ENCODE data around the gene APC. TPM values are rescaled to one million over a fixed set of nuclear protein-coding genes. Genes with fewer than 3 reads are reported as not detected.

APC gene
- total and polyA plus RNA-seq, 2 donors: 6.4 to 25.5 TPM

GRCh38 chr5:112787896-112788295, 50.2 kb downstream of the APC start:
- H3K4me3 ChIP-seq (ENCODE audit: low read length in 2 of 2): no peak overlapping the region
- no peaks in the 10 kb centered on the region for H3K27me3 ChIP-seq (ENCODE audit: control insufficient read depth in 2 of 2, insufficient read depth in 1 of 2, low read length in 1 of 2)
- peaks cover 0 to 14% of the 10 kb centered on the region in 2 donors for H3K36me3 ChIP-seq (ENCODE audit: control insufficient read depth in 2 of 2, insufficient read depth in 2 of 2, low read length in 1 of 2)
- no peaks in the 10 kb centered on the region for H3K4me1 ChIP-seq (ENCODE audit: control insufficient read depth in 2 of 2, insufficient read depth in 2 of 2, low read length in 2 of 2)
- WGBS: over 99% methylated on average over 3 of the region's 3 CpGs
- DNase-seq (ENCODE audit: low read depth in 6 of 9, low spot score in 9 of 9): no peak
- H3K27ac ChIP-seq (ENCODE audit: low read depth in 1 of 2, low read length in 1 of 2): no peak overlapping the region
- H3K9me3 ChIP-seq (ENCODE audit: control insufficient read depth in 2 of 2, insufficient read depth in 1 of 2, low read length in 1 of 2): no peaks in the 10 kb centered on the region

GRCh38 chr5:112793201-112793600, 55.5 kb downstream of the APC start:
- WGBS: 100% methylated on average over 2 of the region's 2 CpGs
- Histone ChIP-seq H3K4me1 (ENCODE audit: control insufficient read depth in 2 of 2, insufficient read depth in 2 of 2, low read length in 2 of 2) (no peaks in the 10 kb centered on the region), H3K27me3 (ENCODE audit: control insufficient read depth in 2 of 2, insufficient read depth in 1 of 2, low read length in 1 of 2) (no peaks in the 10 kb centered on the region), H3K4me3 (ENCODE audit: low read length in 2 of 2) (no peak overlapping the region), H3K27ac (ENCODE audit: low read depth in 1 of 2, low read length in 1 of 2) (no peak overlapping the region), H3K9me3 (ENCODE audit: control insufficient read depth in 2 of 2, insufficient read depth in 1 of 2, low read length in 1 of 2) (no peaks in the 10 kb centered on the region), H3K36me3 (ENCODE audit: control insufficient read depth in 2 of 2, insufficient read depth in 2 of 2, low read length in 1 of 2) (peaks cover 9 to 32% of the 10 kb centered on the region in 2 donors)
- no peak for DNase-seq (ENCODE audit: low read depth in 6 of 9, low spot score in 9 of 9)

GRCh38 chr5:112794410-112794809, 56.7 kb downstream of the APC start:
- Histone ChIP-seq H3K27me3 (ENCODE audit: control insufficient read depth in 2 of 2, insufficient read depth in 1 of 2, low read length in 1 of 2) (no peaks in the 10 kb centered on the region), H3K4me1 (ENCODE audit: control insufficient read depth in 2 of 2, insufficient read depth in 2 of 2, low read length in 2 of 2) (no peaks in the 10 kb centered on the region), H3K9me3 (ENCODE audit: control insufficient read depth in 2 of 2, insufficient read depth in 1 of 2, low read length in 1 of 2) (no peaks in the 10 kb centered on the region), H3K36me3 (ENCODE audit: control insufficient read depth in 2 of 2, insufficient read depth in 2 of 2, low read length in 1 of 2) (peaks cover 9 to 32% of the 10 kb centered on the region in 2 donors), H3K4me3 (ENCODE audit: low read length in 2 of 2) (no peak overlapping the region), H3K27ac (ENCODE audit: low read depth in 1 of 2, low read length in 1 of 2) (no peak overlapping the region)
- WGBS: 97% methylated on average over 4 of the region's 4 CpGs
- no peak for DNase-seq (ENCODE audit: low read depth in 6 of 9, low spot score in 9 of 9)

GRCh38 chr5:112795342-112795741, 57.7 kb downstream of the APC start:
- Histone ChIP-seq H3K36me3 (ENCODE audit: control insufficient read depth in 2 of 2, insufficient read depth in 2 of 2, low read length in 1 of 2) (peaks cover 9 to 26% of the 10 kb centered on the region in 2 donors), H3K27ac (ENCODE audit: low read depth in 1 of 2, low read length in 1 of 2) (no peak overlapping the region)

DNA sequence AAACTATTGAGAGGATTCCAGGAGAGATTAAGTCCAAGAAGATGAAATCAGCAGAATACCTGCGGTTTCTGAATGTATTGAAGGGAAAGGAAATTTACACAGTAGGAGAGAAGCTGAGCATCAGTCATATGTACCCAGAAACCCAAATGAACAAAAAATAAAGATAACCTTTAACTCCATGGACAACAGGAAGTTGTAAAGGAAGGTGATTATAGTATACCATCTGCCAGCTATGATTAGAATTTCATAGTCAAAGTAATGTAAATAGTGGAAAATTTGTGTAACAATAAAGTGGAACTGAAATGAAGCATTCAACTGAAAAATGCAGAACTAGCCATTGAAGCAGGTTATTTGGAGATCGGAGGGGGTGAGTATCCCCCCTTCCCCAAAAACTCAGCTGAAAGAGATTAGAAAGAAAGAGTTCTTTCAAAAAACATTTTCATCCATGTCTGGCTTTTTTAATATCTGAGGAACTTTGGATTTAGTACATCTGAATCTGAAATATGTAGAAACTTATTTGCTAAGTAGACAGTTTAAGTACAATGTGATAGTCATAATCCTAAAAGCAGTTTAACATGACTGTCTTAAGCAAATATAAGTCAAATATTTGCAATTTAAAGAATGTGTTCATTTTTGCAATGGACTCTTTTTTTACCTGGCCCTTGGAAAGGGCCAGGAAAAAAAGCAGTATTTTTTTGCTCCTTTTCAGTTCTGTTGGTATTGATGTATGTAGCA, 58.4 kb downstream of the APC start:
- Histone ChIP-seq H3K9me3 (ENCODE audit: control insufficient read depth in 2 of 2, insufficient read depth in 1 of 2, low read length in 1 of 2) (no peaks in the 10 kb centered on the region), H3K4me1 (ENCODE audit: control insufficient read depth in 2 of 2, insufficient read depth in 2 of 2, low read length in 2 of 2) (no peaks in the 10 kb centered on the region), H3K4me3 (ENCODE audit: low read length in 2 of 2) (no peak overlapping the region), H3K27me3 (ENCODE audit: control insufficient read depth in 2 of 2, insufficient read depth in 1 of 2, low read length in 1 of 2) (no peaks in the 10 kb centered on the region), H3K36me3 (ENCODE audit: control insufficient read depth in 2 of 2, insufficient read depth in 2 of 2, low read length in 1 of 2) (peaks cover 13 to 30% of the 10 kb centered on the region in 2 donors), H3K27ac (ENCODE audit: low read depth in 1 of 2, low read length in 1 of 2) (no peak overlapping the region)
- 94% methylated on average over 2 of the region's 2 CpGs for WGBS
- DNase-seq (ENCODE audit: low read depth in 6 of 9, low spot score in 9 of 9): no peak

More at GRCh38 chr5:112795342-112795741, 57.7 kb downstream of the APC start:
- Histone ChIP-seq H3K9me3 (ENCODE audit: control insufficient read depth in 2 of 2, insufficient read depth in 1 of 2, low read length in 1 of 2) (no peaks in the 10 kb centered on the region), H3K4me3 (ENCODE audit: low read length in 2 of 2) (no peak overlapping the region), H3K4me1 (ENCODE audit: control insufficient read depth in 2 of 2, insufficient read depth in 2 of 2, low read length in 2 of 2) (no peaks in the 10 kb centered on the region), H3K27me3 (ENCODE audit: control insufficient read depth in 2 of 2, insufficient read depth in 1 of 2, low read length in 1 of 2) (no peaks in the 10 kb centered on the region)
- no peak for DNase-seq (ENCODE audit: low read depth in 6 of 9, low spot score in 9 of 9)
- 95% methylated on average over 3 of the region's 3 CpGs for WGBS

DNA sequence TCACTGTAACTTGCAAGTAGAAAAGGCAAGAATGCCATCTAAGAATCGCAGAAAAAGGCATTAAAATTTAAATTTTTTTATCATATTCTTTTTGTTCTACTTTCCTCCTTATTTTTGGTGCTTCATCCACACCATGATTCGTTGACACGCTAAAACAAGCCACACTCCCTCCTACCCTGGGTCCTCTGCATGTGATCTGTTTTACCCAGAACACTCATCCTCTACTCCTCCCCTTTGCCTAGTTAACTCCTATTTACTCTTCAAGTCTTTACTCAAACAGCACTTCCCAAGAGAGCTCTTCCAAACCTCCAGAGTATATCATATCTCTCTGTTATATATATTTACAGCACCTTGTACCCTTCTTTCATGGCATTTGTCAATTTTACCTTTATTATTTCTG, 62.0 kb downstream of the APC start:
- no peaks in the 10 kb centered on the region for H3K4me1 ChIP-seq (ENCODE audit: control insufficient read depth in 2 of 2, insufficient read depth in 2 of 2, low read length in 2 of 2)
- H3K27me3 ChIP-seq (ENCODE audit: control insufficient read depth in 2 of 2, insufficient read depth in 1 of 2, low read length in 1 of 2): no peaks in the 10 kb centered on the region
- no peak overlapping the region for H3K4me3 ChIP-seq (ENCODE audit: low read length in 2 of 2)
- H3K36me3 ChIP-seq (ENCODE audit: control insufficient read depth in 2 of 2, insufficient read depth in 2 of 2, low read length in 1 of 2): peaks cover 7 to 14% of the 10 kb centered on the region in 2 donors
- no peaks in the 10 kb centered on the region for H3K9me3 ChIP-seq (ENCODE audit: control insufficient read depth in 2 of 2, insufficient read depth in 1 of 2, low read length in 1 of 2)
- DNase-seq (ENCODE audit: low read depth in 6 of 9, low spot score in 9 of 9): no peak
- no peak overlapping the region for H3K27ac ChIP-seq (ENCODE audit: low read depth in 1 of 2, low read length in 1 of 2)
- 94% methylated on average over 3 of the region's 3 CpGs for WGBS

- Histone ChIP-seq H3K4me3 (ENCODE audit: low read length in 2 of 2) (no peak overlapping the region), H3K4me1 (ENCODE audit: control insufficient read depth in 2 of 2, insufficient read depth in 2 of 2, low read length in 2 of 2) (no peaks in the 10 kb centered on the region), H3K27ac (ENCODE audit: low read depth in 1 of 2, low read length in 1 of 2) (no peak overlapping the region), H3K27me3 (ENCODE audit: control insufficient read depth in 2 of 2, insufficient read depth in 1 of 2, low read length in 1 of 2) (no peaks in the 10 kb centered on the region), H3K36me3 (ENCODE audit: control insufficient read depth in 2 of 2, insufficient read depth in 2 of 2, low read length in 1 of 2) (peaks cover 5 to 17% of the 10 kb centered on the region in 2 donors), H3K9me3 (ENCODE audit: control insufficient read depth in 2 of 2, insufficient read depth in 1 of 2, low read length in 1 of 2) (no peaks in the 10 kb centered on the region)
- WGBS: 98% methylated on average over 6 of the region's 6 CpGs
- DNase-seq (ENCODE audit: low read depth in 6 of 9, low spot score in 9 of 9): no peak
Measured at GRCh38 chr5:112800891-112801290, 63.2 kb downstream of the APC start.

DNA sequence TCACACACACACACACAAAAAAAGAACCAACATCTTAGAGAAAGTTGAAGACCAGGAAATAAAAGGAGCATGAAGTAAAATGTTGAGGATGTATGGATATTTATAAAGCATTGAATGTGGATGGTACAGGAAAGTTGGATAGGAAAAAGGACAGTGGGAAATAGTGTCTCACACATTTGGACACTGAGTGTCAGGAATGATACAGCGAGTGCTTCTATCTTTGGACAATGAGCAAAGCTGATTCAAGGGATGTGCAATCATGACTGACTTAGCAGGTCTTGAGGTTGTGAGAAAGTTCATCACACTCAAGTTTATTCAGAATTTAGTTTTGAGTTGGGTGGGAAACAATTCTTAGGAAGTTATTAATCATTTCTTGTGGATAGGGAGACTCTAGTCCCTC, 73.3 kb downstream of the APC start:
- 99% methylated on average over 1 of the region's 1 CpG for WGBS
- Histone ChIP-seq H3K27ac (ENCODE audit: low read depth in 1 of 2, low read length in 1 of 2) (no peak overlapping the region), H3K36me3 (ENCODE audit: control insufficient read depth in 2 of 2, insufficient read depth in 2 of 2, low read length in 1 of 2) (peaks cover 5 to 18% of the 10 kb centered on the region in 2 donors), H3K9me3 (ENCODE audit: control insufficient read depth in 2 of 2, insufficient read depth in 1 of 2, low read length in 1 of 2) (no peaks in the 10 kb centered on the region), H3K4me1 (ENCODE audit: control insufficient read depth in 2 of 2, insufficient read depth in 2 of 2, low read length in 2 of 2) (no peaks in the 10 kb centered on the region), H3K27me3 (ENCODE audit: control insufficient read depth in 2 of 2, insufficient read depth in 1 of 2, low read length in 1 of 2) (no peaks in the 10 kb centered on the region), H3K4me3 (ENCODE audit: low read length in 2 of 2) (no peak overlapping the region)
- DNase-seq (ENCODE audit: low read depth in 6 of 9, low spot score in 9 of 9): no peak

DNA sequence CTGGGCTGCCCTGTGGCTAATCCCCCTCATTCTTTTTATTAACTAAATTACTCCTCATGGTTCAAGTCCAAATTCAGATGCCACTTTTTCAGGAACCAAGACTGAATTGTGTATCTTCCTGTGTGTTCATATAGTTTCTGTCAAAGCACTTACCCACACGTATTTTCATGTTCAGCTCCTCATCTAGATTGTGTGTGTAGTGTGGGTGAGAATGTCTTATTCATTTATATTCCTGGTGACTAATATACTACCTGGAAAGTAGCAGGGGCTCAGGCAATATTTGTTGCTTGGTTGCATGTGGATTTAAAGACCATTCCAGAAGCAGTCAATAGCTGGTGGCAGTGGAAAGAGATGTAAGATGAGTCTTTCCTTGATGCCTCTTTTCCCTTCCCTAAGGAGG, 74.9 kb downstream of the APC start:
- Histone ChIP-seq H3K27ac (ENCODE audit: low read depth in 1 of 2, low read length in 1 of 2) (no peak overlapping the region), H3K9me3 (ENCODE audit: control insufficient read depth in 2 of 2, insufficient read depth in 1 of 2, low read length in 1 of 2) (no peaks in the 10 kb centered on the region), H3K27me3 (ENCODE audit: control insufficient read depth in 2 of 2, insufficient read depth in 1 of 2, low read length in 1 of 2) (no peaks in the 10 kb centered on the region), H3K4me1 (ENCODE audit: control insufficient read depth in 2 of 2, insufficient read depth in 2 of 2, low read length in 2 of 2) (no peaks in the 10 kb centered on the region), H3K36me3 (ENCODE audit: control insufficient read depth in 2 of 2, insufficient read depth in 2 of 2, low read length in 1 of 2) (peaks cover 5 to 20% of the 10 kb centered on the region in 2 donors), H3K4me3 (ENCODE audit: low read length in 2 of 2) (no peak overlapping the region)
- 95% methylated on average over 1 of the region's 1 CpG for WGBS
- no peak for DNase-seq (ENCODE audit: low read depth in 6 of 9, low spot score in 9 of 9)

Data from thymus (tissue), 11 donors.